COLO668 (cell line): ENCODE measurements around the gene RBFOX2.
"Not testable (repeated sequence)": the region's sequence is repeated elsewhere in the genome, so short reads cannot be mapped to it uniquely, and the experiment has no call there.

Experiments
- DNase-seq: peaks from one replicate; lab custom pipeline; 2025; ENCODE audit not compliant: unreplicated experiment; lab: John Stamatoyannopoulos, UW

Gene RBFOX2

DNA sequence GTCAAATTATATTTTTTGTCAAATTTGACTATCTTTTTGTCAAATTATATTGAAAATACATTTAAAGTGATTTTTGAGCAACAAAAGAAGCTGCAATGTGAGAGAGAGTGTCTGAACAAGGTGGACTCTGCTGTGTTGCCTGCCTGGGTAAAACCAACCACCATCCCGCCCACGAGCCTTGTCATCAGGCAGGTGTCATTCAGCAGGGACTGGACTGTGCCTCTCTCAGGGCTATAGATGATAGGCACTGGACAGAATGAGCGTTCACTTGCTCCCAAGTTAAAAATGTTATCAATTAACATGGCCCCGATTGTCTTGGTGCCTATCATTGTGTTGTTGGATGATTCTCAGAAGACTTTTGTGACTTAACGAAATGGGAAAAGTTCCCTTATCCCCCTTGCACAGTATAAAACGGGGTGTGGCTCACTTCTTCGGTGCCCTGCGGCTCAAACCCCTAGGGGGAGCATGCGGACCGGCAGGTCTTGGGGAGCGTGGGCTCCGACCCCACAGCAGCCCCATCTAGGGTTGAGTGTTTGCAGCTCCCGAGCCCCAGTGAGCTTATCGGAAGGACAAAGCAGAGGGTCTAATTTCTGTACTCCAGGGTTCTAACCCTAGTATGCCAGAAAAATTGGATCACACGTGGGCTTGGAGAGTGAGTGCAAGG is 309.3 kb downstream of the RBFOX2 start:
- DNase-seq, result no peak

DNA sequence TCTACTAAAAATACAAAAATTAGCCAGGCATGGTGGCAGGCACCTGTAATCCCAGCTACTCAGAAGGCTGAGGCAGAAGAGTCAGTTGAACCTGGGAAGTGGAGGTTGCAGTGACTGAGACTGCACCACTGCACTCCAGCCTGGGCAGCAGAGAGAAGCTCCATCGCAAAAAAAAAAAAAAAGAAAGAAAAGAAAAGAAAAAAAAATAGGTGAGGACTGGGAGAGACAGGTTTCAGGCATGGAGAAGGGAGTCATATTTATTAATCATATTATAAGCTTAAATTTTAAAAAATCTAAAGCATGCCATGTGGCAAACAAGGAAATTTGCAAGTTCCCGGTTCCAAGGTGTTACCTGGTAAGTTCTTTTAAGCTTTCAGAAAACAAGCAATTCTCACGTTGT is 311.1 kb downstream of the RBFOX2 start, which contains the start of gene APOL5:
TSS of gene APOL5 (plus strand) at position 301 of the 400 bp plus-strand sequence. CDS start at position 301, 0 bp downstream.
- no peak for DNase-seq

DNA sequence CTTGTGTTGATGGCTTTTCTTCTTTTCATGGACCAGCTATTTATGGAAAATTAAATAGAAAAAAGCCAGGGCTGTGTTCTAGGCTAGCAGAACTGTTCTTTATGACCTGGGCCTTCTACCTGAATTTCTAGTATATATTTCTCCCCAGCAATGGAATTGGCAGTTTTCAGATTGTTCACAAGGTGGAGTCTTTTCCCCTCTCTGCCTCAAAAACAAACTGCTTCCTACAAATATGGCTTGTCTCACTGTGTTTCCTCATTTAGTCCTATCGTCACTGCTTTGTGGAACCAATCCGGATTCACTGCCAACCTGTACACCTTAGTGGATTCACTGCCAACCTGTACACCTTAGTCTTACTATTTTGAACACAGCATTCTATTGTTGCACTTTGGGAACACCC is 316.0 kb downstream of the RBFOX2 start:
- DNase-seq, result no peak

- no peak for DNase-seq
Measured at GRCh38 chr22:35711336-35711735, 317.3 kb downstream of the RBFOX2 start.

GRCh38 chr22:35708917-35709316 is 319.7 kb downstream of the RBFOX2 start:
- no peak for DNase-seq

DNA sequence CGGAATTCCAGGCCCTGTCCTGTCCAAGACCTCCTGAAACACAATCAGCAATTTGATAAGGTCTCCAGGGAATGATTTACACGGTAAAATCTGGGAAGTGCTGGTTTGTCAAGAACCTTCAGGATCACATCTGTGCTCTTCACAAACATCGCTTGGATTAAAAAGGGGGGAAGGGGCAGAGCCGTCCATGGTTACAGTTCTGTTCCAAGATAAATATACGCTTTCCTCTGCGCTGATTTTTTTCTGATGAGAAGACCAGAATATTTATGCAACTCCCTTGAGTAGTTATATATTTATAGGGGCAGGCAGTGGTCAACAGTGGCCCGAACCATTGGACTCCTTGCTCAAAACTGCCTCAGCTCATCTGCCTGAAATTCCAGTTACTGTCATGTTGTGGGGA is 320.2 kb downstream of the RBFOX2 start:
- no peak for DNase-seq

DNA sequence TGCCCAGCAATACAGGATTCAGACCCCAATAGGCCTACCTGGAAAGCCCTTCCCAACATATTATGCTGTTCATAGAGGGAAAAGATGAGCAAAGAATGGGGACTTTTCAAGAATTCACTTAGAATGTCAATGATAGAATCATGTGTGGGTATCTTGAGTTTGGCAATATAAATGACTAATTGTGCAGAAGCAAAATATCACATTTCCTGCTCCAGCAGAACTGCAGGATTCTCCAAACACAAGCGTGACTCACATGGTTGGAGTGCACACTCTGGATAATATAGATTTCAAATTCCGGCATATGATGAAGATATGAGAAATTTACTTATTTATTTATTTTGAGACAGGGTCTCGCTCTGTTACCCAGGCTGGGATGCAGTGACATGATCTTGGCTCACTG is 323.5 kb downstream of the RBFOX2 start:
- DNase-seq, result no peak

- no peak for DNase-seq
Measured at GRCh38 chr22:35703861-35704584, 324.6 kb downstream of the RBFOX2 start.

GRCh38 chr22:35699852-35700251 is 328.8 kb downstream of the RBFOX2 start:
- DNase-seq, result not testable (repeated sequence)

GRCh38 chr22:35697142-35697541 is 331.5 kb downstream of the RBFOX2 start:
- no peak for DNase-seq

- DNase-seq, result no peak
Measured at GRCh38 chr22:35695202-35695601, 333.4 kb downstream of the RBFOX2 start.

DNA sequence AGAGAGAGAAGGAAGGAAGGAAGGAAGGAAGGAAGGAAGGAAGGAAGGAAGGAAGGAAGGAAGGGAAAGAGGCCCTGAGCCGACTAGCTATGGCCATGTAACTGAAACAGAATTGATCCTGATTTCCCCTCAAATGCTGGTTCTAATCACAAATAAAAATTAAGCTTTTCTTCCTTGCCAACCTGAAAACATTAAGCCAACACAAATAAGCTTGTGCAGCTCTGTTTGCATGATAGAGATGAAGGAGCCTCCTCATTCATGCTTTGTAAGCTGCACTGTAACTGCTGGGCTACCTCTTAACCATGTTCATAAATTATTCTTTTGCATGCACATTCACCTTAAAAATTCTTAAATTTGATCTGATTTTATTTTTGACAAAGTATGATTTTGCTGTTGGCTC is 338.6 kb downstream of the RBFOX2 start:
- DNase-seq, result no peak

DNA sequence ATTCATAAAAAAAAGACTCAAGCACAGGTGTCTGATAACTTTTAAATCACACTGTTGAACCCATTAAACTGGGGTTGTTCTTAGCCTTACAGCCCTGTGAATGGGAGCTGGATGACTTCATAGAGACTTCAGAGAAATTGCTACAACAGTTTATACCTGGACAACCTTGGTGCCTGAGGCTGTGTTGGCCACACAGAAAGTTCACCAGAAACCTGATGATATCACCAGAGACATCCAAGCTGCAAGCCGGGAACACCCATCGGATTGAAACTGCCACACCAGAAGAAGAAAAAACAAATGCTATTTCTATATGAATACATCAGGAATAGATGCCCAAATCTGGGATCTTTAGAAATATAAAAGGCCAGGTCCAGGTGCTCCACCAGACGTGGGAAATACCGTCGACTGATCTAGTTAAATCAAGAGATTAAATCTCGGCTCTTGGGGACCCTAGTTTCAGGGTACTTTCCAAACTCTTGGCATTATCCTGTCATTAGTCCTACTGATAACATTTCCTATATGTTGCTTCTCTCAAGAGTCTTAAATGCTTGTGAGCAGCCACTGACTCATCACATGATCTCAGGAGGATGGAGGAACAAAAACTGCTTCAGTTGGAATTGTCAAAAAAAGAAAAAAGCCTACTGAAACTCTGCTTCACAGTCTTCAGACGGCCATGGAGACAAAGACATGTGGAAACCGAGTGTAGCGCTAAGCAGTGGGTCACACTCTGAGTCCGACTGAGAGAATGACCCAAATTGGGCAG is 339.5 kb downstream of the RBFOX2 start:
- DNase-seq, result no peak
